H1 (cell line): ENCODE measurements around the gene GRID2. TPM values are rescaled to one million over a fixed set of nuclear protein-coding genes. Genes with fewer than 3 reads are reported as not detected.

Experiments used
- CTCF ChIA-PET: fragments of 300-600 bp; sonication (Branson Sonifier 250); formaldehyde crosslinking; loops from one replicate; lab custom pipeline; 2021; ENCODE audit not compliant: partially characterized antibody; lab: Charles Lee
- POLR2A ChIA-PET: fragments of 300-600 bp; sonication (Branson Sonifier 250); formaldehyde crosslinking; loops from one replicate; lab custom pipeline; 2021; ENCODE audit warnings: inconsistent platforms; ENCODE audit not compliant: partially characterized antibody; lab: Charles Lee
- DNase-seq, 2 experiments: peaks; one replicate each; pipeline versions ENCODE4 v3.0.0 to v3.0.0-alpha.2; 2010 to 2022; ENCODE audit warnings: low spot score in 2 of 2, low read depth in 1 of 2, mixed read lengths in 1 of 2
- FAIRE-seq: peaks from 2 replicates; lab custom pipeline; 2011; peaks lifted over from hg19 to GRCh38; lab: Jason Lieb, UNC
- H2AFZ ChIP-seq: 2 replicates; pipeline ENCODE4 v1.8.1; 2012; ENCODE audit warnings: low read length, inconsistent platforms
- H2AK5ac ChIP-seq: 2 replicates; pipeline ENCODE4 v1.6.1; 2013; ENCODE audit warnings: low read depth, low read length
- H2BK120ac ChIP-seq: replicated peaks from 2 replicates; pipeline ENCODE3; 2013; ENCODE audit warnings: low read depth, low read length, inconsistent platforms
- H2BK12ac ChIP-seq: 2 replicates; pipeline ENCODE4 v1.6.1; 2013; ENCODE audit warnings: low read depth, low read length
- H2BK15ac ChIP-seq: 2 replicates; pipeline ENCODE4 v1.6.1; 2013; ENCODE audit warnings: low read length
- H2BK20ac ChIP-seq: 2 replicates; pipeline ENCODE4 v1.6.1; 2013; ENCODE audit warnings: low read length
- H2BK5ac ChIP-seq: 2 replicates; pipeline ENCODE4 v1.6.1; 2013; ENCODE audit warnings: low read depth, low read length
- H3K14ac ChIP-seq: 2 replicates; pipeline ENCODE4 v1.6.1; 2013; ENCODE audit warnings: inconsistent platforms; ENCODE audit not compliant: insufficient read length
- H3K18ac ChIP-seq: 2 replicates; pipeline ENCODE4 v1.6.1; 2013; ENCODE audit warnings: low read length; ENCODE audit errors: extremely low read depth
- H3K23ac ChIP-seq: 2 replicates; pipeline ENCODE4 v1.6.1; 2013; ENCODE audit warnings: inconsistent platforms; ENCODE audit not compliant: insufficient read length
- H3K23me2 ChIP-seq: 2 replicates; pipeline ENCODE4 v1.6.1; 2013; ENCODE audit warnings: low read depth, low read length
- H3K27ac ChIP-seq: 2 replicates; pipeline ENCODE4 v1.6.1; 2011; ENCODE audit warnings: low read depth, low read length, inconsistent platforms
- H3K27me3 ChIP-seq, 4 experiments: replicated peaks in 1 of 4; 1 replicate in 1 of 4; 2 replicates in 3 of 4; pipeline versions ENCODE4 v1.6.1 to v1.8.1; 2011 to 2013; ENCODE audit warnings: low read length in 3 of 4, mild to moderate bottlenecking in 3 of 4, inconsistent platforms in 2 of 4, mixed read lengths in 2 of 4, moderate library complexity in 1 of 4; ENCODE audit not compliant: control insufficient read depth in 3 of 4, insufficient read depth in 3 of 4; ENCODE audit errors: extremely low read depth in 1 of 4
- H3K36me3 ChIP-seq, 4 experiments: 2 replicates each; pipeline versions ENCODE4 v1.6.1 to v1.8.1; 2011 to 2013; ENCODE audit warnings: mild to moderate bottlenecking in 4 of 4, low read length in 3 of 4, moderate library complexity in 2 of 4, control low read depth in 1 of 4, inconsistent platforms in 1 of 4; ENCODE audit not compliant: insufficient read depth in 4 of 4, control insufficient read depth in 2 of 4
- H3K4ac ChIP-seq: replicated peaks from 2 replicates; pipeline ENCODE3; 2013; ENCODE audit warnings: low read length, low read depth, mixed read lengths, inconsistent platforms; ENCODE audit not compliant: insufficient read length
- H3K4me1 ChIP-seq, 4 experiments: replicated peaks in 1 of 4; 1 replicate in 1 of 4; 2 replicates in 3 of 4; pipeline versions ENCODE4 v1.6.1 to v1.8.1; 2011 to 2013; ENCODE audit warnings: low read length in 3 of 4, inconsistent platforms in 2 of 4, mixed read lengths in 1 of 4; ENCODE audit not compliant: insufficient read depth in 4 of 4, control insufficient read depth in 3 of 4
- H3K4me2 ChIP-seq, 2 experiments: 2 replicates each; pipeline versions ENCODE4 v1.6.1 to v1.8.1; 2011 to 2013; ENCODE audit warnings: low read depth in 2 of 2, low read length in 2 of 2, control low read depth in 1 of 2, inconsistent platforms in 1 of 2, mild to moderate bottlenecking in 1 of 2; ENCODE audit not compliant: insufficient read depth in 1 of 2
- H3K4me3 ChIP-seq, 4 experiments: fragments of 200-600, 300-600 bp in 1 of 4; sonication (generic), shearing (Covaris generic), sonication (Bioruptor Twin) in 1 of 4; 2 replicates each; pipeline versions ENCODE4 v1.5.1 to v1.8.1; 2011 to 2016; ENCODE audit warnings: low read length in 4 of 4, low read depth in 3 of 4, control low read depth in 2 of 4, inconsistent platforms in 2 of 4, mild to moderate bottlenecking in 2 of 4, mixed read lengths in 1 of 4, moderate library complexity in 1 of 4; ENCODE audit not compliant: insufficient read depth in 2 of 4; ENCODE audit errors: extremely low read depth in 1 of 4
- H3K56ac ChIP-seq: replicated peaks from 2 replicates; pipeline ENCODE3; 2013; ENCODE audit warnings: low read depth, mild to moderate bottlenecking, mixed read lengths, low read length, inconsistent platforms; ENCODE audit not compliant: insufficient read length
- H3K79me1 ChIP-seq: 2 replicates; pipeline ENCODE4 v1.6.1; 2013; ENCODE audit warnings: low read depth, low read length, control low read depth
- H3K79me2 ChIP-seq, 2 experiments: 2 replicates each; pipeline versions ENCODE4 v1.6.1 to v1.8.1; 2012 to 2013; ENCODE audit warnings: low read length in 2 of 2, mild to moderate bottlenecking in 2 of 2, inconsistent platforms in 1 of 2; ENCODE audit not compliant: insufficient read depth in 2 of 2, control insufficient read depth in 1 of 2
- H3K9ac ChIP-seq, 4 experiments: replicated peaks in 1 of 4; 1 replicate in 1 of 4; 2 replicates in 3 of 4; pipeline versions ENCODE4 v1.6.1 to v1.8.1; 2011 to 2013; ENCODE audit warnings: low read depth in 3 of 4, low read length in 3 of 4, control low read depth in 2 of 4, mild to moderate bottlenecking in 2 of 4, moderate library complexity in 2 of 4, inconsistent platforms in 1 of 4; ENCODE audit errors: extremely low read depth in 1 of 4
- H3K9me3 ChIP-seq, 2 experiments: 2 replicates each; pipeline versions ENCODE4 v1.6.1 to v1.8.1; 2012 to 2013; ENCODE audit warnings: mild to moderate bottlenecking in 2 of 2, moderate library complexity in 2 of 2, control low read depth in 1 of 2, inconsistent platforms in 1 of 2, low read depth in 1 of 2, low read length in 1 of 2, mixed read lengths in 1 of 2; ENCODE audit not compliant: insufficient read depth in 2 of 2
- H4K20me1 ChIP-seq, 2 experiments: replicated peaks in 1 of 2; 2 replicates each; pipeline versions ENCODE3 to v1.8.1; 2011 to 2013; ENCODE audit warnings: inconsistent platforms in 2 of 2, low read length in 2 of 2, mild to moderate bottlenecking in 1 of 2; ENCODE audit not compliant: insufficient read depth in 2 of 2, control insufficient read depth in 1 of 2
- H4K5ac ChIP-seq: 2 replicates; pipeline ENCODE4 v1.6.1; 2013; ENCODE audit warnings: low read length, low read depth, mixed read lengths, inconsistent platforms; ENCODE audit not compliant: insufficient read length
- H4K8ac ChIP-seq: 2 replicates; pipeline ENCODE4 v1.8.0; 2013; ENCODE audit warnings: mild to moderate bottlenecking, moderate library complexity, low read length, inconsistent platforms; ENCODE audit not compliant: insufficient read depth; ENCODE audit errors: extremely low read depth
- H4K91ac ChIP-seq: replicated peaks from 2 replicates; pipeline ENCODE3; 2013; ENCODE audit warnings: low read length, mixed read lengths, inconsistent platforms; ENCODE audit not compliant: insufficient read length
- ASH2L ChIP-seq: fragments of 200-600, 300-600 bp; sonication (generic); IDR thresholded peaks from one replicate; pipeline ENCODE4 v1.7.1; 2017; ENCODE audit warnings: low read length
- BRCA1 ChIP-seq: IDR thresholded peaks from 2 replicates; pipeline ENCODE4 v1.6.1; 2012; ENCODE audit warnings: low read depth, low read length, improper control_type of control experiment
- CTBP2 ChIP-seq: IDR thresholded peaks from 2 replicates; pipeline ENCODE4 v1.7.0; 2011; ENCODE audit warnings: borderline replicate concordance, mild to moderate bottlenecking, moderate library complexity, mixed read lengths, low read length; ENCODE audit not compliant: insufficient read depth, insufficient read length
- E2F6 ChIP-seq: IDR thresholded peaks from 2 replicates; pipeline ENCODE4 v1.6.1; 2012; ENCODE audit warnings: inconsistent platforms
- JUN ChIP-seq: IDR thresholded peaks from 2 replicates; pipeline ENCODE4 v1.6.1; 2011; ENCODE audit warnings: low read depth, mild to moderate bottlenecking, improper control_type of control experiment, low read length
- JUND ChIP-seq: IDR thresholded peaks from 2 replicates; pipeline ENCODE4 v1.6.1; 2011; ENCODE audit warnings: mild to moderate bottlenecking, improper control_type of control experiment, low read length
- POU5F1 ChIP-seq: IDR thresholded peaks from 2 replicates; pipeline ENCODE4 v1.6.1; 2011; ENCODE audit warnings: low read depth, mild to moderate bottlenecking, low read length, moderate library complexity
- RBBP5 ChIP-seq: IDR thresholded peaks from 2 replicates; pipeline ENCODE4 v1.7.1; 2012; ENCODE audit warnings: low read depth, mild to moderate bottlenecking, inconsistent platforms, low read length, moderate library complexity, borderline replicate concordance
- RXRA ChIP-seq: IDR thresholded peaks from 2 replicates; pipeline ENCODE4 v1.6.1; 2011; ENCODE audit warnings: low read depth, mild to moderate bottlenecking, low read length, moderate library complexity; ENCODE audit not compliant: insufficient read depth
- SP1 ChIP-seq: IDR thresholded peaks from 2 replicates; pipeline ENCODE4 v1.6.1; 2011; ENCODE audit warnings: low read depth, low read length
- SP4 ChIP-seq: IDR thresholded peaks from 2 replicates; pipeline ENCODE4 v1.6.1; 2012; ENCODE audit warnings: low read length, inconsistent platforms
- WGBS, 2 experiments: shearing (Covaris generic) in 1 of 2; methylation state at CpG; one replicate each; pipeline versions ENCODE4 v1.1.6 to v1.1.7; 2013 to 2015; ENCODE audit warnings: low lambda C conversion rate in 2 of 2, mixed read lengths in 2 of 2, inconsistent platforms in 1 of 2, low coverage in 1 of 2, missing lambda C conversion rate in 1 of 2; ENCODE audit not compliant: insufficient replicate concordance in 2 of 2, insufficient coverage in 1 of 2, insufficient read length in 1 of 2; ENCODE audit errors: extremely low coverage in 1 of 2, missing lambda C conversion rate in 1 of 2; 5-methylcytosine and 5-hydroxymethylcytosine counted together
- polyA plus RNA-seq, 7 experiments: library from polyadenylated mRNA; depleted of rRNA in 3 of 7; stranded (reverse) in 5 of 7; unstranded in 2 of 7; fragments of >200 nt in 5 of 7; fragments of 200-250 nt in 2 of 7; gene quantifications; 1 replicate in 5 of 7; 2 replicates in 1 of 7; 4 replicates in 1 of 7; pipeline versions ENCODE4 v1.2.1 to v1.2.3, GENCODE V29; 2011 to 2013; ENCODE audit warnings: missing spikeins in 2 of 7, mixed read lengths in 2 of 7
- total RNA-seq: library from RNA; stranded (reverse); fragmentation: NEBNext Ultra II Directional; extraction: Animal tissue kit (Norgen Biotek cat#: 25700); gene quantifications from 2 replicates; pipeline ENCODE4 v1.2.1, GENCODE V29; 2021
- TF ChIP-seq, protein P1 (sequence below): IDR thresholded peaks from 2 replicates; pipeline ENCODE4 v1.6.1; 2012; ENCODE audit warnings: low read length, inconsistent platforms

GRID2 gene
- total and polyA plus RNA-seq, 2 of the 8 experiments (the other 6 are each of a cell fraction or from before 2014, with no cell fraction given), result 31.1 to 81.9 TPM

DNA sequence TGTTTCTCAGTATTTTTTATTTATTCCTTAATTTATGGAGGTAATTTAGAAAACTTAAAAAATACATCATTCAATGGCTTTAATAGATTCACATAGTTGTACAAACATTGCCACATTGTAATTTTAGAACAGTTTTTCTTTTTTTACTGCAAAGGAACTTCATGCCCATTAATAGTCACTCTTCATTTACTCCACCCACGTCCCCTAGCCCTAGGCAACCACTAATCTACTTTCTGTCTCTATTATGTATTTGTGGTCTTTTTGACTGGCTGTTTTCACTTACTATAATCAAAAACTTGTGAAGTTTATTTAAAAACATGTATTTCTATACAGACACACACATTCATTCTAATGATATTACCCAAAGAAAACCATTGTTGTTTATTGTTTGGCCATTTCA lies 664.8 kb downstream of the GRID2 start:
- no peaks in the 10 kb centered on the region for H3K27me3 ChIP-seq
- H3K4me2 ChIP-seq, result no peak overlapping the region
- no peak for FAIRE-seq
- no peak overlapping the region for H4K8ac ChIP-seq
- H3K4me1 ChIP-seq, result no peaks in the 10 kb centered on the region
- H3K9ac ChIP-seq, result no peak overlapping the region
- no peaks in the 10 kb centered on the region for H3K79me1 ChIP-seq
- POLR2A ChIA-PET, result no interaction called here
- CTCF ChIA-PET, result no interaction called here
- no peak overlapping the region for H3K4ac ChIP-seq
- H2BK5ac ChIP-seq, result no peak overlapping the region
- H4K91ac ChIP-seq, result no peak overlapping the region
- no peak overlapping the region for H2BK12ac ChIP-seq
- H4K20me1 ChIP-seq, result no peaks in the 10 kb centered on the region
- no peaks in the 10 kb centered on the region for H3K36me3 ChIP-seq
- H2AFZ ChIP-seq, result no peak overlapping the region
- no peak overlapping the region for H2BK20ac ChIP-seq
- H3K23ac ChIP-seq, result no peak overlapping the region
- no peaks in the 10 kb centered on the region; a peak in 1 of 4 replicates for H3K79me2 ChIP-seq
- H3K9me3 ChIP-seq, result no peaks in the 10 kb centered on the region
- no peak overlapping the region for H4K5ac ChIP-seq
- H3K14ac ChIP-seq, result no peak overlapping the region
- H3K4me3 ChIP-seq, result no peak overlapping the region
- H3K18ac ChIP-seq, result no peak overlapping the region
- no peak overlapping the region for H2AK5ac ChIP-seq
- DNase-seq, result no peak
- 79% methylated on average over 1 of the region's 1 CpG; no CpG with 5 or more reads in 1 of the 2 experiments for WGBS, 2 experiments
- no peak overlapping the region for H2BK120ac ChIP-seq
- H3K56ac ChIP-seq, result no peak overlapping the region
- no peaks in the 10 kb centered on the region for H3K23me2 ChIP-seq
- no peak overlapping the region for H2BK15ac ChIP-seq
- no peak overlapping the region for H3K27ac ChIP-seq
- TF ChIP-seq JUND, result no peak
- no peak for TF ChIP-seq JUN
- TF ChIP-seq SP1, result no peak
- no peak for TF ChIP-seq RBBP5
- no peak for TF ChIP-seq RXRA
- no peak for TF ChIP-seq POU5F1
- TF ChIP-seq, protein P1, sequence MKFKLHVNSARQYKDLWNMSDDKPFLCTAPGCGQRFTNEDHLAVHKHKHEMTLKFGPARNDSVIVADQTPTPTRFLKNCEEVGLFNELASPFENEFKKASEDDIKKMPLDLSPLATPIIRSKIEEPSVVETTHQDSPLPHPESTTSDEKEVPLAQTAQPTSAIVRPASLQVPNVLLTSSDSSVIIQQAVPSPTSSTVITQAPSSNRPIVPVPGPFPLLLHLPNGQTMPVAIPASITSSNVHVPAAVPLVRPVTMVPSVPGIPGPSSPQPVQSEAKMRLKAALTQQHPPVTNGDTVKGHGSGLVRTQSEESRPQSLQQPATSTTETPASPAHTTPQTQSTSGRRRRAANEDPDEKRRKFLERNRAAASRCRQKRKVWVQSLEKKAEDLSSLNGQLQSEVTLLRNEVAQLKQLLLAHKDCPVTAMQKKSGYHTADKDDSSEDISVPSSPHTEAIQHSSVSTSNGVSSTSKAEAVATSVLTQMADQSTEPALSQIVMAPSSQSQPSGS, result no peak
- no peak for TF ChIP-seq SP4
- no peak for TF ChIP-seq ASH2L
- TF ChIP-seq CTBP2, result no peak
- no peak for TF ChIP-seq BRCA1
- TF ChIP-seq E2F6, result no peak
